GM21825 (cell line): ENCODE data around the gene HHAT.

Experiments
- ATAC-seq: cut with Tn5 transposase; IDR thresholded peaks from one replicate; pipeline ENCODE4 v1.9.1; 2021; ENCODE audit warnings: mild to moderate bottlenecking, moderate library complexity; ENCODE audit not compliant: unreplicated experiment

Gene HHAT

DNA sequence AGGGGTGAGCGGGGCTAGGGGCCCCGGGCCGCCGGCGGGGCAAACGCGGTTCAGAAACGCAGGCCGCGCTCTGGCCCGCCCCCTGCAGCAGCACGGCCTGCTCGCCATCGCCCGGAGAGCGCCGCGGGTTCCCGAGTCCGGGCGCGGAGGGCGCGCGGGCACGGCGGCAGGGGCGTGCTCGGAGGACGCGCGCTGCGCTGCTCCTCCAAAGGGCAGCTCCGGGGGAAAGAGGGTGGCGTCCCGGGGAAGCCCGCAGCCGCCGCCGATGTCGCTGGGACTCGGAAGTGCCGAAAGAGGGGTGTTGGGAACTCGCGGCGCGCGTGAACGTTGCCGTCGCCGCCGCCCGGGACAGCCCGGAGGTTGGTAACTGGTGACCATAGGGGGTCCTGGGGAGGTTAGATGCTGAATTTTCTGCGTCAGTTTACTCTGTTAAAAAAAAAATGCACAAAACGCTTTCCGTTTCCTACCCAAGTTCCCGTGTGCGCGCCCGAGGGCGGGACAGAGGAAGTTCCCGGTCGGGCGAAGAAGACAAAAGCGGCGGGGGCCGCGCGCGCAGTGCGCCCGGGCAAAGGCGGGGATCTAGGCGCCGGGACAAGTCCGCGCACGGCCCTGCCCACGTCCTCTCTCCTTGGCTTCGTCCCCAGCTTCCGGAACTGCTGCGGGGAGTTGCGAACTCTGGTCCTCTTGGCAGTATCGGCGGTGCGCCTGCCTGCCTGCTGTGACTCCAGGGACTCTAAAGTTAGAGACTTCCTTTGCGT is at the start of gene HHAT:
Gene HHAT (plus strand): TSS at position 157 of the 758 bp plus-strand sequence. CDS start 20,074 bp downstream, outside the sequence.
- ATAC-seq: peak; percentile 53

DNA sequence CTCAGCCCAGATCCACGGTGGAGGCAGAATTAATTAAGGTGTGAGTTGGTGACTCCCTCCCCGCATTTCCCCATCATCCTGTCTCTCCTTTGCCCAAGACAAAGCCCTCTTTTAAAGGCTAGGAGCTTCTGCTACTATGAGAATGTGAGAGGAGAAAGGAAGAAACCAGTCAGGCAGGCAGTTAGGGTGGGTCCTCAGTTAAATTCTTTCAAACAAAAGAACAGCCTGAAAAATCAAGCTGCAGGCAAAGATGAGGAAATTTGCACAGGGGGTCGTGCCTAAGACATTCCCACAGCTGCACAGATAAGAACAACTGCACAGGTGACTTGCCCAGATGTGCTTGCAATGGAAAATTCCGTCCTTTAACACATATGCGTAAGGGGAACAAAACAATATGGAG is 48.5 kb upstream of the HHAT start:
- no peak for ATAC-seq

DNA sequence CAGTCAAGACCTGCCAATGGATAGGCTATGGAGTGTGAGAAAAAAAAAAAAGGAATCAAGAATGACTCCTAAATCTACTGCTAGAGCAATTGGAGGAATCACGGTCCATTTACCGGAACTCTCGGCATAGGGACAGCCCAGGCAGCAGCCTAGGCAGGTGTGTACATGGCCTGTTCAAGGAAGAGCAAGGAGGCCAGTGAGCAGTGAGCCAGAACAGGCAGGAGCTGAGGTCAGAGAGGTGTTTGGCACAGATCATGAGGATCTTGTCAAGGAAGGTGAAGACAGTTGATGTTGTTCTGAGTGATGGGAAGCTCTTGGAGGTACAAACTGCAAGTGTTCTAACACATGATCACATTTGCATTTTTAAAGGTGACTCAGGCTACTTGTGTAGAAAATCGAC is 40.6 kb upstream of the HHAT start:
- no peak for ATAC-seq

DNA sequence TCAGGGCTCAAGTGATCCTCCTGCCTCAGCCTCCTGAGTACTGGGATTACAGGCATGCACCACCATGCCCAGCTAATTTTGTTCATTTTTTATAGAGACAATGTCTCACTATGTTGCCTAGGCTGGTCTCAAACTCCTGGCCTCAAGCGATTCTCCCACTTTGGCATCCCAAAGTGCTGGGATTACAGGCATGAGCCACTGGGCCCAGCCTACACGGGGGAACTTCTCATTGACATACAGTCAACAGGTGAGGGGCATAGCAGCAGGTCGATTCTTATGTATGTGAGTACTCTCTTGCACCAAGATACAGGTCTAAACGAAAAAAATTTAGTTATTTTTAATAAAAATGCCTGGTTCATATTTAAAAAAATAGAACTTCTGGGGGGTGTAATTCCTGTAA is 39.5 kb upstream of the HHAT start:
- ATAC-seq: no peak

DNA sequence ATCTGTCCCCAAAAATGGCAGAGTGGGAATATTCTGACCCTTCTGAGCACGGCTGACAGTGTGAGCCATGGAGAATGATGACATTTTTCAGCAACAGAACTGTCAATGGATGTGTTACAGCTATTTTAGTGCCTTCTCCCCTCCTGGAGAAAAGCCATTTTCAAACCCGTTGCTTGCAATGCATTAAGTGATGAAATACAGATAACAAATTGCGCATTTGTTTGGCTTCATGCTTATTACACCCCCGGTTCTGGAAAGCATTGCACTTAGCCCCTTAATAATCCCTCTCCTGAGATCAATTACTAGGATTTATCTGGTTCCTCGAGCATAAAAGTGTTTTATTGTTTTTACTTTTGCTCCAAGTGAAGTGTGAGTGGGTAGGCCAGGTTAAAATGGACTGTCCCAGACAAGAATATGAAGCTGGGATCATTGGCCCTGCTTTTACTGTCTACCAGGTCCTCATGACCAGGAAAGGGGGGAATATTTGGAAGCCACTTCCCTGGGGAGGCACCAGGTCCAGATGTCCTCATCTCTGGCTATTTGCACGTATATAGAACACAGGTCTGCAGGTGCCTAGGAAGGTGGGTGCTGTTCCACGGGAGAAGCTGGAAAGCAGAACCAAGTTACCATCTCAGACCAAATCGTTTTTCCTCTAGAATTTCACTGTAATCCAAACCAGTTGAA is 37.5 kb upstream of the HHAT start:
- ATAC-seq: no peak

DNA sequence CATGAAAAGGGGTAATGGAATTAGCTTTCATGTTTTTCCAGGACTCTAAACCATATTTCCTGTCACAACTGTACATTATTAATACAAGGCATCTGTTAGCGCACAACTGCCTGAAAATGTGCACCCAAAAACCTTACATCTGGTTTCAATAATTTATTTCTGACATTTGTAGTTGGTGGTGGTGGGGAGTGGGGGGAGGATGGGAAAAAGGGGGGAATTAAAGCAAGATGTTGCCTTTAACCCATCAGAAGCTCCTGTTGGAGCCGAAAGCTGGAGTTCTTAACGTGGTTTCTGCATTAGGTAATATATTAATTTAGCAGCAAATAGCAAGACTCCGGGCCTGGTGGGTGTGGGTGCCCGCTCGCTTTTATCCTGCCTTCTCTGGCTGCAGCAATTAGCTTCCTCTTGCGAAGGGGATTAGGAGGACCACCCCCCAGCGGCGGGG is 36.9 kb upstream of the HHAT start:
- ATAC-seq: no peak

DNA sequence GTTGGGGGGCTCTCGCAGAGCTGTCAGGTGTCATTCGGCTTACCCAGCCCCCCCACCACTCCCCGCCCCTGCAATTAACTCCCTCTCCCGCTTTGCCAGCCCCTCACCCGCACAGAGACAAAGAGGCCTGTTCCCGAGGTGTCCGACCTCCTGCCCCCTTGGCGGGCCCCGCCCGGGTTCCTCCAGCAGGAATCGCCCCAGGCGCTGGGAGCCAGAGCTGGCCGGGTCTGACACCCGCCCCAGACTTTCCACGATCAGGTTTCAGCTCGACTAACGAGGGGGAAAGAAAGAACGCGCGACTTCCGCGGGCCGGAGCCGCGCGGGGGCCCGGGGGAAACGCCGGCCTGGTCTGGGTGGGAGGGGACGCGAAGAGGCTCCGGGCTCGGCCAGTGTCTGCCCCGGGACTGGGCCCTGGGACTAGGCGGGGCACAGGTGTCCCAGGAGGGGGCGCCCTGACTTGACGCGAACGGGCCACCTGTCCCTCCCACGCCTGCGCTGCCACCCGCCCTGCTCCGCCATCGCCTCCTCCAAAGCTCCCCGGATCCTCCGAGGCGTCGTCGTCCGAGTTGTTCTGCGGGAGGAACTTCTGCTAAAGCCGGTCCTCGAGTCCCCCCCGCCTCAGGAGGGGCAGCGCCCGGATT is 36.4 kb upstream of the HHAT start:
- peak; percentile 67 for ATAC-seq

DNA sequence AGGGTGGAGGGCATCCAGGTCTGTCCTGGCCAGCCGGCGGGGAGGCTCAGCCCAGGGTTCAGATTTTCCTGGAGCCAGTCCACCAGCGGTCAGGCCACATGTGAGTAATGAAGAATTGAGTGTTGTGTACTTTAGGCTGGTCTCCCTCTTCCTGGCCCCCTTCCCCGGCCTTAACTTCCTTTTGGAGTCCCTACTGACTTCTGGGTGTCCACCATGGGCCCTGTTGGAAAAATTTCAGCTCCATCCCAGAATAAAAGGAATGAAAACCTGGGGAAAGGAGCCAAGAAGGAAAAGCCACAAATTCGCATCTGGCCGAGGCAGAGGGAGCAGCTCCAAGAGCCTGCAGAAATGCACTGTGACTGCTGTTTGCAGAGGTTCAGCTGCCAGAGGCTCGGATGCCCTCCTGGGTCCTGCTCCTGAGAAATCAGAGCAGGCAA is 35.5 kb upstream of the HHAT start:
- ATAC-seq: no peak

DNA sequence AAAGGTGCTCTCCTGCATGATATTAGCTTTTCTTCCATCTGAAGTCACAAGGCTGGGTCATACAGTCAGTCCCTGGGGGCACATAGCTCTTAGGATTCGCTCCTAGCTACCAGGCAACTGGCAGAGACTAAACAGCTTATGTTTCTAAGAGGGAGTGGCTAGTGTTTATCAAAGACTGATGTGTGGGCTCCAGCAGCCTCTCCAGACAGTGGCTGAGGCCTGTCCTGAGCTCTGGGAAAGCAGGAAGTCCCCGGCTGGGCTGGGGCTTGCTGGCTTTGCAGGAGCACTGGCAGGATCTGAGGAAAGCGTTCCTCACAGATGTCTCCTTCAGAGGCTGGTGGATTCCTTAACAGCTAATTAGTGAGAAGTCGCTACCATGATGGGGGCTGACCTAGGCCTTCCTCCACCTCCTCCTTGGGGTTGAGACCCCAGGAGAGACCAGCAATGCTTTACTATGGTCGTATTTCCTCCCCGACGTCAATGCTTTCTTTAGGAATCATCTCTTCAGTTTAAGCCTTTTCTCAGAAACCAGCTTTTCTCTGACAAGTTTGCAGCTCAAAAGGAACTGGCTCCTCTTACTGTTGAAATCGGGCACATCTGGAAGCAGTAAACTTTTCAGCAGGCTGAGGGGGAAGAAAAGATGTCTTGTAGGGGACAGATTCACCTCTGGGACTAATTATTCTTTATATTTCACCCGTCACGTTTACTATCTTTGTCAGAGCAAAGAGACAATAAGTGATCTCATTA is 33.5 kb upstream of the HHAT start:
- ATAC-seq: no peak

DNA sequence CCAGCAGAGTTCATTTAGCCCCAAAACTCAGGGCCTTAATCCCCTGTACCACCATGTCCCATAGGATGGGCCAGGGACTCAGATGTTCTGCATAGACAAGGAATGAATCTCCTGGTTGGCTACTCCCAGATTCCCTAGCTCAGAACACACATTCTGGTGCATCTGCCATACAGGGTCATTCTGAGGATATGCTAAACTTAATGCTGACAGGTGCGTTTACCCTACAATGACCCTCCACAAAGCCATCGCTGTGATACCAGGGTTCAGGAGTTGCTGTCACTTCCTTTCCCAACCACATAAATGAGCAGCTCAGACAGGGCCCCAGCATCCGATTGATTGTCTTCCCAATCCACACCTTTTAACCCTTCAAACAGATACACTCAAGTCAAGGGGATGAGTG is 32.0 kb upstream of the HHAT start:
- no peak for ATAC-seq

DNA sequence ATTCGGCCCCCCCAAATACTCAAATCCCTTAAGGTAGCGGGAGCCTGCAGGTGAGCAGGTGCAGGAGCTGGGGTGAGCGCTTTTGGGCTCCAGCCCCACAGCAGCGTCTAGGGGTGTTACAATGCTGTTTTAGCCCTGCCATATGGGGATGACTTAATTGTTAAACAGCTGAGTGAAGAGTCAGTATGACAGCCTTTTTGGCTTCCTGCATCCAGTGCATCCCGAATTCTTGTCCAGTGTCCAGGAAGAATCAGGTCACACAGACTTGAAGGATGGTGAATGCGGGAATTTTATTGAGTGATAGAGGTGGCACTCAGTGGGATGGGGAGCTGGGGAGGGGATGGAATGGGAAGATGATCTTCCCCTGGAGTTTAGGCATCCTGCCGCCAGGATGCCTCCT is 30.4 kb upstream of the HHAT start:
- no peak for ATAC-seq

DNA sequence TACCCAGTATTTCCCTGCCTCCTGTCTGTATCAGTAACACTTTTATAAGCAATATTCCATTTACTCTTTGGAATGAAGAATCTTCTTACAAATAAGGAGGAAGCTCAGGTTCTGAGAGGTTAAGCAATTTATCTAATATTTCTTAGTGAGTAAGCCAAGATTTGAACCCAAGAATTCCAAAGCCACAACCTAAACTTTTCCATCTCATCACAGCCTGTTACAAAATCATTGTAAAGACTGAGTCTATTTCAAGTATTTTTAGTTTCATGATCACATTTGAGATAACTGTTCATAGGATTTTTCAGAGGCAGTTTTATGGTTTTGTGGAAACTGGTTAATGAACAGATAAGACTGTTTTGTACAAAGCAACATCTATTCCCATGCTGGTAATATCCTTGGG is 29.8 kb upstream of the HHAT start:
- ATAC-seq: no peak

DNA sequence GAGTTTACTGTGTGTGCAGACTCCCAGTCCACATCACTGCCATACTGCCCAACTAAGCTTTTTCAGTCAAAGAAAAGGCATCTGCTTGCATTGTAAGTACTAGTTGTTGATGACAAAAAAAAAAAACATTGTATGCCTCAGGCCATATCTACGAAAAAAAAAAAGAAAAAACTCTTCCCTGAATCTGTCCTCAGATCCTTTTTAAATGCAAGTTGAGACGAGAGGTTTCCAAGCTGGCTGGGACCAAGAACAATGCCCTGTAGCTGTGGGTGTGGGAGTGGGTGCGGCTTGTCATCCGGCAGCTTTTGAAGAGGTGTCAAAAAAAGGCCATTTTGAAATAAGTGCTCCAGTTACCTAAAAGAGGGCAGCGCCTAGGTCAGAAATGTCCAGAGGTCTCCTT is 29.2 kb upstream of the HHAT start:
- ATAC-seq: no peak

DNA sequence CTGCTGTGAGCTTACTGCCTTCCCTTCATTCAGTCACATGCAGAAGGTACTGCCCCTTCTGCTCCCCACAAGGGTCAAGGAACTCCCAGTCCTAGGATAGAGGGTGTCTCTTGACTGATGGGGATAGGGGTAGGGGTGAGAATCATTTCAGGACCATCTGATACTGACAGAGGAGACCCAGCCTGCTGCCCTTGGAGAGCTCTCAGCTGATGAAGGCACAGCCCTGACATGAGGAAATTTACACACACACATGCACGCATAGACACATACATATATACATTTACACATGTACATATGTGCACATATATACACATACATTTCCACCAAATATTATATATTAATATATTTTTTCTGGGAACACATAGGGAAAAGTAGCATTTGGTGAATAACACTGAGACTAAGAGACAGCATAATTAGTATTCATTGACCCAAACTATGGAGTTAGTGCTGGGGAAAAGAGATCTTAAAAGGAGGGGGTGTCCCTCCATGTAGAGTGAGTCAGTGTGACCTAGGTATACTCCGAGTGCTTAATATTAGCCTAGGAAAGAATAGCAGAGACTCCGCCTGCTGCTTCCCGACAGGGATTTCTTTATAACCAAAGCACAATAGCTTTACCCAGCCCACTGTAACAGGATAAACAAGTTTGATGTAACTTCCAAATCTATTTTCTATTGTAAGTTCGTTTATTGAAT is 27.6 kb upstream of the HHAT start:
- ATAC-seq: no peak

DNA sequence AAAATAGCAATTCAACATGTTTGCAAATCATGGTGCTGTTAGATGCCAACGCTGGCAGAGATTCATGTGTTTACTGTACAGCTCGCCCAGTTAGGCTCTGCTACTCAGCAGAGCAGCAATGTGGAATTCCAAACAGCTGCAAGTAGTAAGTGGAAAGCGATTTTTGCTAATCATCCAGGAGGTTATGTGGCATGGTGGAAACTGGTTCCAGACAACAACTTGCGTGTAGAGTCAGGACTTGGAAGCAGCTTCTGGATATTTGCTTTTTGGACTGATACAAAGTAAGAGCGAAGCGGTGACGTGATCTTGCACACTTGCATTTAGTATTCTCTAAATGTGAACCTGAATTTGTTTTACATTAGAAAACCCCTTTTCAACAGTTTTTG is 27.1 kb upstream of the HHAT start:
- no peak for ATAC-seq

DNA sequence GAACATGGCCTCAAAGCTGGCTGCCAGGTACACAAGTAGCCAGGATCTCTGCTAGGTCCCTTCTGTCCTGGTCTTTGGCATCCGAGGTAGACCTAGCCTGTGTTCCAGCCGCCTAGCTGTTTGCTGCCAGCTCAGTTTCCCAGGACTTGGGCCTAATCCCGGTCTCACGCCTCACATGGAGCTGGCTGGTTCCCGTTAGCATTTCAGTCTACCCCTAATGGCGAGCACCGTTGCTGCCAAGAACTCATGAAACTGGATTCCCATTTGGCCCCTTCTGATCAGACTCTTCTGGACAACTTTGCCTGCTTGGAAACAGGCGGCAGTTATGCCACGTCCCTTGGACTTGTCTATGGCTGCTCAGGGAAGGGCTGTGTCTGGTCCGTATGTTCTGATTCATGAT is 26.2 kb upstream of the HHAT start:
- ATAC-seq: no peak

DNA sequence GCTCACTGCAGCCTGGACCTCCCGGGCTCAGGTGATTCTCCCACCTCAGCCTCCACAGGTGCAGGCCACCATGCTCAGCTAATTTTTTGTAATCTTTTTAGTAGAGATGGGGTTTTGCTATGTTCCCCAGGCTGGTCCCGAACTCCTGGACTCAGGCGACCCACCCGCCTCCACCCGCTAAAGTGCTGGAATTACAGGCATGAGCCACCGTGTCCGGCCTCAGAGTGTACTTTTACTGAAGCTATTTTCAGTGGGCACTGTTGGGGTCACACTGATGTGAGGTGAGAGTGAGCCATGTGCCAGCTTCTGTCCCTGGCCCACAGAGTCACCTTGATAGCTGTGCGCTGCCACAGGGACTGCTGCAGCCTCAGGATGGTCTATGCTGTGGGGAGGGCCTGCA is 25.3 kb upstream of the HHAT start:
- no peak for ATAC-seq

DNA sequence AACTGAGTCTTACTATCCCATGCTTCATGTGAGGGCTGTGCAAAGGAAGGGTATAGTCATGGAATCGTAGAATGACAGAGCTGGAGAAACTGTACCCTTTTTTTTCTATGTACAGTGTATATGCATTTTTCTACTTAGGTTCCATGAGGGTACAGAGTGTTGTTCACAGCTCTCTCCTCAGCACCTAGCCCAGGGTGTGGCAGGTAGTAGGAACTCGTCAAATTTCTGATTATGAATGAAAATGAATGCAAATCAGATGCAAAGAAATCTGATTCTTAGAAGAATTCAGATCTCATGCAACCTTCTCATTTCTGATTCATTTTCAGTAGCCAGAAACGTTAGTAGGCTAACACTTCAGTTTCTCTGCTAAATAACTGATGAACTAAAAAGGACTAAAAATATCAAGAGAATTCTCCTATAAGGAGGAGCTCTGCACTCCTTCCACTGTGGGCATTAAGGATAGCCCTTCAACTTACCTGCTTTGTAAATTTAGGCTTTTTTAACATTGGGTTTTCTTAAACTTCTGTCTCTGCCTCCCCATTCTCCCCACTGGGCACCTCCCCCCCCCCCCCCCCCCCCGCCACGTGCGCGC is 18.0 kb upstream of the HHAT start:
- ATAC-seq: no peak

DNA sequence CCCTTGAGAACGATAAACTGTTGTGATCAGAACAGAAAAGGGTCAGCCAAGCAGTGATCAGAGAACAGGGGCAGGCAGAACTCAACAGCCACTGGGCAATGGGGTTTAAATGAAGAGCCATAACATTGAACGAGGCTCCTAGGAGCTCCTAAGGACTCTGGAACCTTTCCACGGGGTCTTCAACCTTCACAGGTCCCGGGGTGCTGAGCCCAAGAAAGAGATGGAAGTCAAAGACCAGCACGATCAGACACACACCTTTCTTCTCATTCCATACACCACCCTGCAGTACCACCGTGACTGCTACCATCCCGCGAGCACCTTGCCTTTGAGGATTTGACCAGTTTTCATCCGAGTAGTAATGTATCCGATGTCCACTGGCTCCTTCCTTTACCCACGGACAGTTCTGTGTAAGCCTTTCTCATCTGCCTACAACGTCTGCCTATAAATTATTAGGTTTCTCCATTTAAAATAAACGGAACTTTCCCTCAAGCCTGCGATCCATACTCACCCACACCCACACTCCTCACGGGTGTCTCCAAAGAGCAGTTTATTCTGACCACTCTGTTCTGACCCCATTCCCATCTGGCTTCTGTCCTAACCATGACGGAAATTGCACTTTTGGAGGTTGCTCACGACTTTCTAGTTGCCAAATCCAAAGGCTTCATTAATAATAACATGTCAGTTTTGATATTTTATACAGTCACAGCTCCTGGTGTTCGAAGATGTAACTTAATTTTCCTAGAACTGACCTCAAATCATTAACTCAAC is 16.8 kb upstream of the HHAT start:
- no peak for ATAC-seq
